Renal cortical epithelial cell (primary cell): Measurements from ENCODE around the gene QSOX1. TPM values are rescaled to one million over a fixed set of nuclear protein-coding genes. Genes with fewer than 3 reads are reported as not detected.
"Not testable (repeated sequence)": the region's sequence is repeated elsewhere in the genome, so short reads cannot be mapped to it uniquely, and the experiment has no call there.

Experiments used
- DNase-seq: peaks from one replicate; pipeline ENCODE4 v3.0.0-alpha.2; 2011; ENCODE audit warnings: low read depth
- total RNA-seq: library from RNA; depleted of rRNA; stranded (reverse); fragments of >200 nt; gene quantifications from 2 replicates; pipeline ENCODE4 v1.2.3, GENCODE V29; 2014

The QSOX1 gene, protein sequence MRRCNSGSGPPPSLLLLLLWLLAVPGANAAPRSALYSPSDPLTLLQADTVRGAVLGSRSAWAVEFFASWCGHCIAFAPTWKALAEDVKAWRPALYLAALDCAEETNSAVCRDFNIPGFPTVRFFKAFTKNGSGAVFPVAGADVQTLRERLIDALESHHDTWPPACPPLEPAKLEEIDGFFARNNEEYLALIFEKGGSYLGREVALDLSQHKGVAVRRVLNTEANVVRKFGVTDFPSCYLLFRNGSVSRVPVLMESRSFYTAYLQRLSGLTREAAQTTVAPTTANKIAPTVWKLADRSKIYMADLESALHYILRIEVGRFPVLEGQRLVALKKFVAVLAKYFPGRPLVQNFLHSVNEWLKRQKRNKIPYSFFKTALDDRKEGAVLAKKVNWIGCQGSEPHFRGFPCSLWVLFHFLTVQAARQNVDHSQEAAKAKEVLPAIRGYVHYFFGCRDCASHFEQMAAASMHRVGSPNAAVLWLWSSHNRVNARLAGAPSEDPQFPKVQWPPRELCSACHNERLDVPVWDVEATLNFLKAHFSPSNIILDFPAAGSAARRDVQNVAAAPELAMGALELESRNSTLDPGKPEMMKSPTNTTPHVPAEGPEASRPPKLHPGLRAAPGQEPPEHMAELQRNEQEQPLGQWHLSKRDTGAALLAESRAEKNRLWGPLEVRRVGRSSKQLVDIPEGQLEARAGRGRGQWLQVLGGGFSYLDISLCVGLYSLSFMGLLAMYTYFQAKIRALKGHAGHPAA
- 132 and 199 TPM in 2 replicates for total RNA-seq

DNA sequence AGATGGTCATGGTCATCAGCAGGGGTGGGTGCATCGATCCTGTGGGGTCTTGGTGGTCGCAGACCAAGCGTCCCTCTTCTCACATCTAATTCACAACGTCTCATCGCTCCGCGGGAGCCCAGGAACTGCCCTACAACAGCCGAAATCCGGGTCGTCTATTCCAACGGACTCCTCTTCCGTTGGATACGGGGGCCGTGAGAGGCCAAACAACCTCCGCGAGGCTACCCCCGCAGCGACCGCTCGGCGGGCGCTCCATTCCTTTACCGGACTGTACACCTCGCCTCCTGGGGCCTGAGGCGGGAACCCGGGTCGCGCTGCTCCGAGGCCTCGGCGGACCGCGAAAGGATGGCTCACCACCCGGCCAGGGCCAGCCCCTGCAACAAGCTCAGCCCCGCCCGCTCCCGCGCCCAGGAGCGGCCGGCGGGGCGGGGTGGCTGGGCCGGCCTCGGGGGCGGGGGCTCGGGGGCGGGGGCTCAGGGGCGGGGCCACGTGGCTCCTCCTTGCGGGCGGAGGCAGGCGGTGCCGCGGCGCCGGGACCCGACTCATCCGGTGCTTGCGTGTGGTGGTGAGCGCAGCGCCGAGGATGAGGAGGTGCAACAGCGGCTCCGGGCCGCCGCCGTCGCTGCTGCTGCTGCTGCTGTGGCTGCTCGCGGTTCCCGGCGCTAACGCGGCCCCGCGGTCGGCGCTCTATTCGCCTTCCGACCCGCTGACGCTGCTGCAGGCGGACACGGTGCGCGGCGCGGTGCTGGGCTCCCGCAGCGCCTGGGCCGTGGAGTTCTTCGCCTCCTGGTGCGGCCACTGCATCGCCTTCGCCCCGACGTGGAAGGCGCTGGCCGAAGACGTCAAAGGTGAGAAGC lies at the start of gene QSOX1:
QSOX1 (plus strand) TSS at position 545 of the 857 bp plus-strand sequence; CDS start at position 584, 39 bp downstream.
- peak; percentile 56 for DNase-seq

DNA sequence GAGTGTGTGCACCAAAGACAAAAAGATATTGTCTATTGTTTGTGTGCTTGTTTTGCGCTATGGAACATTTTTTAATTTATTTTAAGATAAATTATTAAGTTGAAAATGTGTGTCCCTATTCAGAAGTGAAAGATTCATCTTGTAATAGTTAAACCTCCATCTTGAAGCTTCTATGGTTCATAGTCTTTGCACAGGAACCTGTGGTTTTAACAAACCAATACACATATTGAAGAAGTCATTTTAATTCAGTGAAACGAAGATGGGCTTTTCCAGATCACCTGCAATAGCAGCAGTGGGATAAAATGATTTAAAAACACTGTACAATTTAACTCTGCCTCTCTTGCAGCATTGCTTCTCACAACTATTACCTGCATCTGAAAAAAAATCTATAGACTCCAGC lies 42.6 kb upstream of the QSOX1 start:
- DNase-seq: no peak

DNA sequence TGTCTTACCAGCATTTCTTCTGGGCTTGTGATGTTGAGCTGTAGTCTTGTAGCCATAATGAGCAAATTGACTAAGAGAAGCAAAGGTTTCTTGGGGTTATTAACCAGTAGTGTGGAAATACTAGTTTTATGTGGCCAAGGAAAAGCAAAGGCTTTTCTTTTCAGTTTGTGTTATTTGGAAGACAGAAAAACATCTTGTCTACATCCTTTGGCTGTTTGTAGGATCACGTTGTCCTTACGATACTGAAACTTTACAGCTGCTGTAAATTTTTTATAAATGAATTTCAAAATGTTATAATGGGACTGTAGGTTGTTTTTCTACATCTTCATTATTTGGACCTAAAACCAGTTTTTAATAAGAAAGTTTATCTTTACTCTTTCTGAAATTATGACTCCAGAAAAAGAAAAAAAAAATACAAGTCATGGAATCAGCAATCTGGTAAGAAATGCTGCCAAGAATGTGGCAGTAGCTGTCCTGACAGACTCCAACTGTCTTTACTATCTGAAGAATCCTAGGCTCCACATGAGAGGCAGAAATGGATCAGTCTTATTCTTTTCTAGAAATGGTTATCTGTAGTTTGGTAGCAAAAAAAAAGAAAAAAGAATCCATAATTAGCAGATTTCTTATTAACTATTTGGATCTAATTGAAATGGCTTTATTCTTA lies 41.6 kb upstream of the QSOX1 start:
- DNase-seq: no peak

DNA sequence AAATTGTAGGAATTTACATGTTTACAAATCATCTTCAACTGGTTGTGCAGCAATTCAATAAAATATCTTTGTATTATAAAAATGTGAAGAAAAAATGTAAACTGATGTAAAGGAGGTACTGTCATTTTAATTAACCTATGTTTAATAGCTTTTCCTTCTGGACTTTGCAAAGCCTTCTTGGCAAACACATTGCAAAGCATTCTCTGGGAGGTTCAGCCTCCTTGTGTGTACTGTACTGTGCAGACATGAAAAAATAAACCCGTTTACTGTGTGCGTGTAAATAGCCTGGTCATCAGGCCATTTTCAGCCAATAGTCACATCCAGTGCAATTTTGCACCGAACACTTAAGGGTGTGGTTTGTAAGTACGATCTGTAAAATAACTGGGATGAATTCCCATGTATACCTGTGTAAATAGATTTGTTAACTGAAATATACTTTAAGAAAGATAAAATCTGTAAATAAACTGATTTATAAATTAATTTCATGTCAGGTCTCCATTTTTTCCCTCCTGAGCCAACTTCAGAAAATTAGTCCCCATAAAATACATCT lies 40.2 kb upstream of the QSOX1 start:
- DNase-seq: no peak

DNA sequence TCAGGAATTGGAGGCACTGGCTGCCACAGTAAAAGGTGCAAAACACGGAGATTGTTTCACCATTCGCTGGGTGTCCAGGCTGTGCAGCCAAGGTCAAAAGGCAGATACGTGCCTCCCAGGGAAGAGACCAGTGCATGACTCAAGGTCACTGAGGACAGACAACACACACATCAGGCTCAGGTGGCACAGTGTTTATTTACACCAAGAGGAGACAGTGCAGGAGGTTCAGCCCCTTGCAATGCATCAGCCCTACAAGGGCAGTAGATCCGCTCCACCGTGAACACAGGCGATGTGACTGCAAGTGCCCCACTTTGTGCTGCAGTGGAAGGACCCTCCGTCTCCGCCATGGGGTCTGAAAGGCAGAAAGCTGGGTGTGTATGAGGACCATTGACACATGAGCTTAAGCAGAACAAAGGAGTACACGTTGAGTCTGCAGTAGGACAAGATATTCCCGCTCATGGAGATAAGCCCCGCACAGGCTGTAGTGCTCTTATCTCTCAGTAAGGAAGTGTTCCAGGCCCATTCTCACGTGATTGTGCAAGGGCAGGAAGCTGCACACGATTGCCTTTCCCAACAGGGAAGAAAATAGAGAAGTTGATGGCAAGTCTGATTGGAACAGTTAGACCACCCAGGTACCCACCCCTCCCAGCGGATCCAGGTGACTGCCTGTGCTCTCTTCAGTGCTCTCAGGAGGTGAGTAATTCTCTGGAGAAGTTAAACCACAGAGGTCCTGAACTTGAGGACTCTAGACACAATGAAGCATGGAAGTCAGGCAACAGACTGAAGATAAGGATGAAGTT lies 37.5 kb upstream of the QSOX1 start:
- peak; percentile 61 for DNase-seq

DNA sequence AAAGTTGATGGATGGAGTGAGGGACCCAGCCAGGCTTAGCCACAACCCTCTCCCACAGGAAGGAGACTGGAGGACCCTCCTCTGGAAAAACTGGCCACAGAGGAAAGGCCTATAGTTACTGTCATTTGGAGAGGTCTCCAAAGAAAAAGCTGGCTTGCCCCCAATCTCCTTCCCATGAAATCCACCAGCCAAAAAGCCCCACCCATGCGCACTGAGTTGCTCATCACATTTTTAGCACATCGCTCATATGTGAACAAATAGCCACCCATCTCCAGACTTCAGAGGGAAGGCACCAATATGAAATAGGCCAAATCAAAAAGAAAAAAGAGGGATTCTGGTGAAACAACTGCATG lies 36.9 kb upstream of the QSOX1 start:
- DNase-seq: peak; percentile 38

DNA sequence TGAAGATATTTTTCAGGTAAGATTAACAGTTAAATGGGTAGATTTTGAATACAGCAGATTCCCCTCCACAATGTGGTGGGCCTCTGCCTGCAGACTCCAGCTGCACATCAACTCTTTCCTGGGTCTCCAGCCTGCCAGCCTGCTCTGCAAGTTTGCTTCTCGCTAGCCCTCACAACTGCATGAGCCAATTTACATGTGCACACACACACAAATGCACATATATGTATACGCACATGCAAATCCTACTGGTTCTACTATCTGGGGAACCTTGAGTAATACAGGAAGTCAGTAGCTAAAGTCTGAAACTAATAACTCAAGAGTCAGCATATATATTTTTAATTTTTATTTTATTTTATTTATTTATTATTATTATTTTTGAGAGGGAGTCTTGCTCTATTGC lies 34.8 kb upstream of the QSOX1 start:
- DNase-seq: no peak

DNA sequence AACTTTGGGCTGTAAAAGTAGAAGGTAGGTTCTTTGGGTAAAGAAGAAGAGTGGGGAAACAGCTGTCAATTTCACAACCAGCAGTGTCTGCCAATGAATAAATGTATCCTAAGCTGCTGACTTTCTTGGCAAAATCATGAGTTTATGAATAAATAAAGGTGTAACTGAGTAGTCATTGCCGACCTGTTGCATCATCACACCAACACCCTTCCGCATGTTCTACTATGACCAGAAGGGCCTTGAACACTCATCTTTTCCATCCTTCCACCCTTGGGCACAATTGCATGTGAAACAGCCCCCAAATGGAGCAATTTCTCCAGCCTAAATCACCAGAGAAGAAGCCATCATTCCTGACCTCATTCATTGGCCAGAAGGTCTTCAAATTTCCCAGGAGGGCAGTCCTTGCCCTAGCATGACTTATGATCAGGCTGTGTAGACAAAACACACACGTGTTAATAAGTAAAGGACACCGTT lies 31.2 kb upstream of the QSOX1 start:
- DNase-seq: no peak

DNA sequence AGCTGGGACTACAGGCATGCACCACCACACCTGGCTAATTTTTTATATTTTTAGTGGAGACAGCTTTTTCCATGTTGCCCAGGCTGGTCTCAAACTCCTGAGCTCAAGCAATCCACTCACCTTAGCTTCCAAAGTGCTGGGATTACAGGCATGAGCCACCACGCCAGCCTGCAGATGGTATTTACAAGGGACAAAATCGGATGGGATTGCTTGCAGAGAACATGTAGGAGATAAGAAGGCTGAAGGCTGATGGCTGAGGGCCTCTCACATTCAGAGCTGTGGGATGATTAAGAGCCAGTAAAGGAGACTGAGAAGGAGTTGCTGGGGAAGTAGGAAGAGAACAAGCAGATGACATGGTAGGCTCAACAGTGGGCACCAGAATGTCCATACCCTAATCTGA lies 24.0 kb upstream of the QSOX1 start:
- DNase-seq: no peak

DNA sequence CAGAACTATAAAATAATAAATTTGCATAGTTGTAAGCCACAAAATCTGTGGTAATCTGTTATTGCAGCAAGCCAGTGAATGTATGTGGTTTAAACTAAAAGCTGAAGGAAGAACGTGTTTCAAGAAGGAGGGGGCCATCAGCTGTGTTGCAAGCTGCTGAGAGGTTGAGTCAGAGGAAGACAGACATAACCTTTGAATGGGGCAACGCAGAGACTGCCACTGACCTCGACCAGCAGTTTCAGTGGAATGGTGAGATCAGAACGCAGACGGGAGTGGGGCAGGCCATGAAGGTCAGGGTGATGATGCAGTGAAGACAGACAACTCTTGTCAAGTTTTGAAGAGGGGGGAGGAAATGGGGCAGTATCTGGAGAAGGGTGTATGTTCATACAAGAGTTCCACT lies 23.2 kb upstream of the QSOX1 start:
- peak; percentile 33 for DNase-seq

DNA sequence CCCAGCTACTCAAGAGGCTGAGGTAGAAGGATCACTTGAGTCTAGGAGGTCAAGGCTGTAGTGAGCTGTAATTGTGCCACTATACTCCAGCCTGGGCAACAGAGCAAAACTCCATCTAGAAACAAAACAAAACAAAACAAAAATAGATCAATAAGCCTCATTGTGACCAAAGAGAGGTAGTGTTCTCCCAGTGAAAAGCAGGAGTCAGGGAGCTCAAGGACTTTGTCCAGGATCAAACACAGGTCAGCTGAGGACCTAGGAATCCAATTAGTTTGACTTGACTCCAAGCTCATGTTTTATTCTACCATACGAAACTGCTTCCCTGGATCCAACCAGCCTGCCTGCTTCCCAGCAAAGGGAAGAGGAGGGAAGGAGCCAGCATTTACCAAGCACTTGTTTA lies 21.5 kb upstream of the QSOX1 start:
- no peak for DNase-seq

DNA sequence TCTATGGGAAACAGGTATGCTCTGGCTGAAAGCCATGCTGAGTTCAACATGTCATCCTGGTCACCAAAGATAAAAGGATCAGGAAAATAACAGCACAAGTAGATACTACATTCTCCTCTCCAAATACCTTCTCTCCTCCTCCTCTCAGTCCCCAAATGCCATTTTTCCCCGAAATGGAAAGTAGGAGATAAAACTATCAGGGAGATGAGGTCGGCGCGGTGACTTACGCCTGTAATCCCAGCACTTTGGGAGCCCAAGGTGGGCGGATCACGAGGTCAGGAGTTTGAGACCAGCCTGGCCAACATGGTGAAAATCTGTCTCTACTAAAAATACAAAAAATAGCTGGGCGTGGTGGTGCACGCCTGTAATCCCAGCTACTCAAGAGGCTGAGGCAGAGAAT lies 21.0 kb upstream of the QSOX1 start:
- not testable (repeated sequence) for DNase-seq

DNA sequence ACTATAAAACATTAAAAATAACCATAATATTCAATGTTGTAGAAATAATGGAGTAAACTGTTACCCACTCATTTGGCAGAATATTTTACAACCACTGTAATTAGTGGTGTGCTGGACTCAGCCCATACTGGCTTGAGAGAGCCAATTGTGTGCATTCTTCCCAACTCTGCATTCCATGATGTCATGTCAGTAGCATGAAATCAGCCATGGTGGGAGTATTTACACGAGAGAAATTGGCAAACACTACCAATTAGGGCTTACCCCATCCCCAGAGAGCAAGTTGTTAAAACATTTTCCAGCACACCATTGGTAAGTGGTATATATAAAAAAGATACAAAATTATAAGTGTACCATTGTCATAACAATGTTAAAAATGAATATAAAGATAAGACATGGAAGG lies 19.1 kb upstream of the QSOX1 start:
- no peak for DNase-seq

DNA sequence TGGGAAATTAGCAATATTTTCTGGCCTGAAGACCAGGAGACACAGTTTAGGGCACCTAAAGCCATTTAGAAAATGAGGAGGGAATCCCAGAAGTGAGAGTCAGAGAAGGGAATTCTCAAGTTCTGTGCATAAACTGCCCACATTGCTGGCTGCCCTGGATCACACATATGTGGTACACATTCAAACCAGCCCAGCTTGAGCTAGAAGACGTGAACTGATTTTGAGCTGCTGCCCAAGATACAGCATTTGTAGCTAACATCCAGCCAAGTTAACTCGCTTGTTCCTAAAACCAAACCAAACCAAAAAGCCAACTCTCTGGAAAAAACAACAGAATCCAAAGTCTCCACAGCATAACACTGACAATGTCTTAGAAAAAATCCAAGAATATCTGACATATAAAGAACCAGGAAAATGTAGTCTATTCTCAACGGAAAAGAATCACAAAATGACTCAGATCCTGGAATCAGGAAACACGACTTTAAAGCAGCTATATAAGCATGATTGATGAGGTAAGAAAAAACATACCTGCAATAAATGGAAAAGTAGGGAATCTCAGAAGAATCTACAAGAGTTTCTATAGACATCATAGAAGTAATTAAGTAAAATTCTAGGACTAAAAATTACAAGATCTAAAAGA lies 18.2 kb upstream of the QSOX1 start:
- DNase-seq: no peak

DNA sequence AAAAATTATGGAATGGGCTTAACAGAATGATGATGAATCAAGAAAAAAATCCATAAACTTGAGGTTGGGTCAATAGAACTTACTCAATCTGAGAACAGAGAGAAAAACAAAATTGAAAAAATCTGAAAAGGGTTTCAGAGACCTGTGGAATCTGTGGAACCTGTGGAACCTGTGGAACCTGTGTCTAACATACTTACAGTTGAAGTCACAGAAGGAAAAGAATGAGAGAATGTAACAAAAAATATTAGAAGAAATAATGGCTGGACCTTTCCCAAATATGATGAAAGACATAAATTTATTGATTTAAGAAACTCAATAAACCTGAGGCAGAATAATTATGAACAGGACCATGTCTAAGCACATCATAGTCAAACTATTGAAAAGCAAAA lies 17.7 kb upstream of the QSOX1 start:
- no peak for DNase-seq

DNA sequence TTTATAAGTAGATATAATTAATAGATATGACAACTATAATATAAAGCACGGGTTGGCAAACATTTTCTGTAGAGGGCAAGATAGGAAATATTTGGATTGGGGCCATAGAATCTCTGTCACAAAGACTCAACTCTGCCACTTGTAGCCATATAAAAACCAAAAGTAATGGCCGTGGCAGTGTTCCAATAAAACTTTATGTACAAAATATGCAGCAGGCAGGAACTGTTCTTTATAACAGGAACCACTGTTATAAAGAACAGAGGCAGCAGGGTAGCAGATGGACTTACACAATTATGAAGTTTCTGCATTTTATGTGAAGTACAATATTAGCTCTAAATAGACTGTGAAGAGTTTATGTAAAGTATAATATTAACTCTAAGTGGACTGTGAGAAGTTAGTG lies 16.9 kb upstream of the QSOX1 start:
- DNase-seq: no peak

DNA sequence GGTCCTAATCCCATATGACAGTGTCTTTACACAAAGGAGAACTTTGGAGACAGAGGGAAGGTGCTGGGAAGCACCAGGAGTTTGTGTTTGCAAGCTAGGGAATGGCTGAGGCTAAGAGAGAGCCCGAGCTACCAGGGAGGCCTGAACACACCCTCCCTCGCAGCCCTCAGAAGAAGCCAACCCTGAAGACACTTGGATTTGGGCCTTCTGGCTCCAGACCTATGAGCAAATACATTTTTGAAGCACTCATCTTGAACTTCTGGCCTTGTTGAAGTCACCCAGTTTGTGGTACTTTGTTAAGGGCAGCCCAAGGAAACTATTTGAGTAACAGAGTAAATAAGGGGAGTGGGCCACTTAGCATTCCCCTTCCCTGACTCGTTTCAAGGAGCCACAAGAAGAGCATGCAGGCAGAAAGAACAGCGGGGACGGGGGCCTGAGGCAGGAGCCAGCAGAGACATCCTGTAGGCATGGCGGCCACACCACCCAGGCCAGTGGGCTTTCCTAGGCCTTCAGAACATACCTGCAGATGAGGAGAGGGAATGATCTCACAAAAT lies 13.2 kb upstream of the QSOX1 start:
- no peak for DNase-seq

DNA sequence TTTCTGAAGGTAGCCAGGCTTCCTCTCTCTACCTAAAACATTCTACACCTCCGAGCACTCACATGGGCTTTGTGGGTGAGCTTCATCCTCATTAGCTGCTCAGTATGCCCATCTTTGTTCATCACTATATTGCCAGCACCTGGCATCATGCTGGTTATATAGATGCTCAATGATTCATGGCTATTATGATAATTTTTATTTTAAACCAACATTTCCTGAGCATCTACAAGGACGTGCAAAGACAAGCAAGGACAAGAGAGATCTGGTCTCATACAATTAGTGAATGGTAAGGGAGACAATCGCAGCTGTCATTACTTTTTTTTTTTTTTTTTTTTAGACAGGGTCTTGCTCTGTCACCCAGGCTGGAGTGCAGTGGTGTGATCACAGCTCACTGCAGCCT lies 11.3 kb upstream of the QSOX1 start:
- no peak for DNase-seq

DNA sequence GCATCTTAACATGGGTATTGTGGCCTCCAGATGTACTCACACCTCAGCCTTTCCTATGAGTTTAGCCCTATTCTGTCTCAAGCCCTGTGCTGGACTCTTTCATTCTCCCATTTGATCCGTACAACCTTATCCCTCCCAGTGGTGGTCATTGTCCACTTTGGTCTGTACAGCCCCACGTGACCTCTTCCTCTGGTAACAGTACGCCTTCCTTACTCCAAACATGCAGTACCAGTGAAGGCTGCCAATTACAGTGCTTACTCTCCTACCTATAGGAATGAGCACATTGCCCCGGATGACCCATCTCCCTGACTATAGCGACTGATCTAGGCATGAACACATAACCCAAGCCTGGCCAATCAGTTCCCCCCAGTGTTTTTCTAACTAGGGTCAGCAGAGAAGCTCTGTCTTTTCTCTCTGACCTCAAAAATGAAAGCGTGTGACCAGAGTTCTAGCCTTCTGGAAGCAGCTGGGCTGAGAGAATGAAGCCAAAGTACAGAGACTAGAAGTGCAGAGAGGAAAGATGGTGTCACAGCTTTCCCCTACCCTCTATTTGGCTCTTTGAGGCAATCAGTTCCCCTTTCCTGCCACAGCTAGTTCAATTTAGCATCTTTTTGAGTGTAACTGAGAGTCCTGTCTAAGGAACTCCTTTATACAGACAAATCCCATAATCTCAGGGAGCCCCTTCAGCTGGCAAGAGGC lies 9.9 kb upstream of the QSOX1 start:
- no peak for DNase-seq
